ENCODE results near the gene SUN1.

GRCh38 chr7:909358-910329, 77.4 kb downstream of the SUN1 start:
- TF ChIP-seq, protein P1, sequence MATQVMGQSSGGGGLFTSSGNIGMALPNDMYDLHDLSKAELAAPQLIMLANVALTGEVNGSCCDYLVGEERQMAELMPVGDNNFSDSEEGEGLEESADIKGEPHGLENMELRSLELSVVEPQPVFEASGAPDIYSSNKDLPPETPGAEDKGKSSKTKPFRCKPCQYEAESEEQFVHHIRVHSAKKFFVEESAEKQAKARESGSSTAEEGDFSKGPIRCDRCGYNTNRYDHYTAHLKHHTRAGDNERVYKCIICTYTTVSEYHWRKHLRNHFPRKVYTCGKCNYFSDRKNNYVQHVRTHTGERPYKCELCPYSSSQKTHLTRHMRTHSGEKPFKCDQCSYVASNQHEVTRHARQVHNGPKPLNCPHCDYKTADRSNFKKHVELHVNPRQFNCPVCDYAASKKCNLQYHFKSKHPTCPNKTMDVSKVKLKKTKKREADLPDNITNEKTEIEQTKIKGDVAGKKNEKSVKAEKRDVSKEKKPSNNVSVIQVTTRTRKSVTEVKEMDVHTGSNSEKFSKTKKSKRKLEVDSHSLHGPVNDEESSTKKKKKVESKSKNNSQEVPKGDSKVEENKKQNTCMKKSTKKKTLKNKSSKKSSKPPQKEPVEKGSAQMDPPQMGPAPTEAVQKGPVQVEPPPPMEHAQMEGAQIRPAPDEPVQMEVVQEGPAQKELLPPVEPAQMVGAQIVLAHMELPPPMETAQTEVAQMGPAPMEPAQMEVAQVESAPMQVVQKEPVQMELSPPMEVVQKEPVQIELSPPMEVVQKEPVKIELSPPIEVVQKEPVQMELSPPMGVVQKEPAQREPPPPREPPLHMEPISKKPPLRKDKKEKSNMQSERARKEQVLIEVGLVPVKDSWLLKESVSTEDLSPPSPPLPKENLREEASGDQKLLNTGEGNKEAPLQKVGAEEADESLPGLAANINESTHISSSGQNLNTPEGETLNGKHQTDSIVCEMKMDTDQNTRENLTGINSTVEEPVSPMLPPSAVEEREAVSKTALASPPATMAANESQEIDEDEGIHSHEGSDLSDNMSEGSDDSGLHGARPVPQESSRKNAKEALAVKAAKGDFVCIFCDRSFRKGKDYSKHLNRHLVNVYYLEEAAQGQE (IDR thresholded peaks at IDR 0.05; ENCODE audit: low read depth, low read length): 0 out of 2 replicates have a peak, but pooled peaks have one; percentile 31
- TF ChIP-seq, protein P2, sequence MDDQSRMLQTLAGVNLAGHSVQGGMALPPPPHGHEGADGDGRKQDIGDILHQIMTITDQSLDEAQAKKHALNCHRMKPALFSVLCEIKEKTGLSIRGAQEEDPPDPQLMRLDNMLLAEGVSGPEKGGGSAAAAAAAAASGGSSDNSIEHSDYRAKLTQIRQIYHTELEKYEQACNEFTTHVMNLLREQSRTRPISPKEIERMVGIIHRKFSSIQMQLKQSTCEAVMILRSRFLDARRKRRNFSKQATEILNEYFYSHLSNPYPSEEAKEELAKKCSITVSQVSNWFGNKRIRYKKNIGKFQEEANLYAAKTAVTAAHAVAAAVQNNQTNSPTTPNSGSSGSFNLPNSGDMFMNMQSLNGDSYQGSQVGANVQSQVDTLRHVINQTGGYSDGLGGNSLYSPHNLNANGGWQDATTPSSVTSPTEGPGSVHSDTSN (IDR thresholded peaks at IDR 0.05): no peak
- TF ChIP-seq, protein P3, sequence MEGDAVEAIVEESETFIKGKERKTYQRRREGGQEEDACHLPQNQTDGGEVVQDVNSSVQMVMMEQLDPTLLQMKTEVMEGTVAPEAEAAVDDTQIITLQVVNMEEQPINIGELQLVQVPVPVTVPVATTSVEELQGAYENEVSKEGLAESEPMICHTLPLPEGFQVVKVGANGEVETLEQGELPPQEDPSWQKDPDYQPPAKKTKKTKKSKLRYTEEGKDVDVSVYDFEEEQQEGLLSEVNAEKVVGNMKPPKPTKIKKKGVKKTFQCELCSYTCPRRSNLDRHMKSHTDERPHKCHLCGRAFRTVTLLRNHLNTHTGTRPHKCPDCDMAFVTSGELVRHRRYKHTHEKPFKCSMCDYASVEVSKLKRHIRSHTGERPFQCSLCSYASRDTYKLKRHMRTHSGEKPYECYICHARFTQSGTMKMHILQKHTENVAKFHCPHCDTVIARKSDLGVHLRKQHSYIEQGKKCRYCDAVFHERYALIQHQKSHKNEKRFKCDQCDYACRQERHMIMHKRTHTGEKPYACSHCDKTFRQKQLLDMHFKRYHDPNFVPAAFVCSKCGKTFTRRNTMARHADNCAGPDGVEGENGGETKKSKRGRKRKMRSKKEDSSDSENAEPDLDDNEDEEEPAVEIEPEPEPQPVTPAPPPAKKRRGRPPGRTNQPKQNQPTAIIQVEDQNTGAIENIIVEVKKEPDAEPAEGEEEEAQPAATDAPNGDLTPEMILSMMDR (IDR thresholded peaks at IDR 0.05): no peak
- no peak for TF ChIP-seq EP300 (IDR thresholded peaks at IDR 0.05; ENCODE audit: borderline replicate concordance in 1 of 2, low read depth in 1 of 2, low read length in 1 of 2)
- TF ChIP-seq TCF12 (IDR thresholded peaks at IDR 0.05): no peak
- no peak for TF ChIP-seq NRF1 (IDR thresholded peaks at IDR 0.05; ENCODE audit: low read depth, low read length)
